22Rv1 (cell line): ENCODE data around the gene NOP56.

Experiments
- CTCF ChIP-seq: fragments of 450-650 bp; IDR thresholded peaks from 2 replicates; pipeline ENCODE4 v1.5.1; 2017; ENCODE audit warnings: mild to moderate bottlenecking
- ZFX ChIP-seq: fragments of 450-650 bp; IDR thresholded peaks from 2 replicates; pipeline ENCODE4 v1.6.1; 2017; ENCODE audit warnings: antibody characterized with exemption, borderline replicate concordance

- TF ChIP-seq CTCF (no peak), ZFX (no peak)
Observed at GRCh38 chr20:2626853-2627541, 25.4 kb upstream of the NOP56 start.
